Neural crest cell (in vitro differentiated cells): Measurements from ENCODE around the gene CNTNAP2. TPM values are rescaled to one million over a fixed set of nuclear protein-coding genes. Genes with fewer than 3 reads are reported as not detected.

Experiments
- DNase-seq: peaks from one replicate; pipeline ENCODE4 v3.0.0; 2021; ENCODE audit warnings: low read depth, mixed read lengths, low spot score
- H3K27ac Mint-ChIP-seq: one replicate; pipeline ENCODE4 v1.8.0; 2021; ENCODE audit warnings: mild to moderate bottlenecking, mixed read lengths; ENCODE audit not compliant: unreplicated experiment
- H3K27me3 Mint-ChIP-seq: 2 replicates; pipeline ENCODE4 v1.8.0; 2021; ENCODE audit warnings: low read depth, mild to moderate bottlenecking, mixed read lengths
- H3K36me3 Mint-ChIP-seq: 2 replicates; pipeline ENCODE4 v1.8.0; 2021; ENCODE audit warnings: low read depth, mild to moderate bottlenecking, mixed read lengths
- H3K4me1 Mint-ChIP-seq: 2 replicates; pipeline ENCODE4 v1.8.0; 2021; ENCODE audit warnings: mixed read lengths
- H3K4me3 Mint-ChIP-seq: one replicate; pipeline ENCODE4 v1.8.0; 2021; ENCODE audit warnings: mild to moderate bottlenecking, mixed read lengths
- H3K9me3 Mint-ChIP-seq: 2 replicates; pipeline ENCODE4 v1.8.0; 2021; ENCODE audit warnings: mixed read lengths
- CTCF ChIP-seq: fragments of 200-600 bp; sonication (generic); conservative IDR thresholded peaks from 2 replicates; pipeline ENCODE4 v1.5.0; 2021; ENCODE audit warnings: antibody characterized with exemption, mild to moderate bottlenecking
- total RNA-seq: library from RNA; stranded (reverse); gene quantifications from 2 replicates; pipeline ENCODE4 v1.2.1, GENCODE V29; 2021

CNTNAP2 gene
- total RNA-seq, 1 donor from 2014 or later, result 12.9 TPM

DNA sequence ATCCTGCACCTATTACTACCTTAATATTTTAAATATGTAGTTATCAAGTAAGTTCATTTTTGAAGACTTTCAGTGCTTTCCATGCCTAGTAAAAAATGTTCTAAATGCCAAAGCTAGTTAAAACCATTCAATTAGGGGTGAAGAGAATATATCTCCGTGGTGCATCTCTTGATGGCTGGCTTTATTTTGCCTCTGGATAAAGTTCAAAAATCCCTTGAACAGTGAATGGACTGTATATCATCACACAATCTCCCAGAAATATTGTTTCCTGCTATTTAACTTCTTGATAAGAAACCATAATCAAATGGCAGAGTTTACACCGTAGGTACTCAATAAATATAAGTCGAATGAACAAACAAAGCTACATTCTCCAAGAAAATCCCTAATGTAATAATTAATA, 1360.9 kb downstream of the CNTNAP2 start:
- Mint-ChIP-seq H3K4me1 (peaks cover 5% of the 10 kb centered on the region), H3K4me3 (no peak overlapping the region), H3K27ac (no peak overlapping the region), H3K36me3 (no peaks in the 10 kb centered on the region), H3K27me3 (no peaks in the 10 kb centered on the region), H3K9me3 (no peaks in the 10 kb centered on the region)
- no peak for TF ChIP-seq CTCF
- DNase-seq, result no peak

GRCh38 chr7:147478796-147479195, 1362.2 kb downstream of the CNTNAP2 start:
- H3K36me3 Mint-ChIP-seq, result no peaks in the 10 kb centered on the region
- H3K4me1 Mint-ChIP-seq, result peaks cover 5% of the 10 kb centered on the region
- no peak for DNase-seq
- peaks cover 1% of the 10 kb centered on the region for H3K9me3 Mint-ChIP-seq
- no peak overlapping the region for H3K27ac Mint-ChIP-seq
- H3K27me3 Mint-ChIP-seq, result no peaks in the 10 kb centered on the region
- no peak overlapping the region for H3K4me3 Mint-ChIP-seq
- TF ChIP-seq CTCF, result no peak

GRCh38 chr7:147483634-147484292, 1367.2 kb downstream of the CNTNAP2 start:
- Mint-ChIP-seq H3K27ac (no peak overlapping the region), H3K36me3 (no peaks in the 10 kb centered on the region), H3K9me3 (peaks cover 3% of the 10 kb centered on the region), H3K4me1 (peaks cover 3% of the 10 kb centered on the region), H3K27me3 (no peaks in the 10 kb centered on the region), H3K4me3 (no peak overlapping the region)
- TF ChIP-seq CTCF, result no peak
- DNase-seq, result no peak

DNA sequence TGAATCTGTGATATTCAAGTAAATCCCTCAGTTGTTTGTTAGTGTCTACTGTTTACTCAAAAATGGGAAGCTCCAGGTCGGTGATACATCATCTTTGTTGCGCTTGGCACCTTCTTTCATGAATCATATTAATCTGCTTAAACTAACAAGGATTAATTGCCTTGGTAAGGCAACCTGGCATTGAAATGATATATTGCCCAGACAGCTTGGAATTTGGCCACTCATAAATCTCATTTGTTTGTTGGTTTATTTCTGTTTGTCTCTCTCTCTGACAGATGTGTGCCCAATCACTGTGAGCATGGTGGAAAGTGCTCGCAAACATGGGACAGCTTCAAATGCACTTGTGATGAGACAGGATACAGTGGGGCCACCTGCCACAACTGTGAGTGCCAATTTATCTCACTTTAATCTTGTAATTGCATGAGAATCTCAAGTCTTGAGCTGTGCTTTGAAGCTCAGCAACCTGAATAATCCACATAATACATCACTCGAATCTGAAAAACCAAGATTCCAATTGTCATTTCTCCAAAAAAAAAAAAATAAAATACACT, 1369.1 kb downstream of the CNTNAP2 start:
- Mint-ChIP-seq H3K4me1 (no peaks in the 10 kb centered on the region), H3K27ac (no peak overlapping the region), H3K27me3 (no peaks in the 10 kb centered on the region), H3K9me3 (peaks cover 5% of the 10 kb centered on the region), H3K4me3 (no peak overlapping the region), H3K36me3 (no peaks in the 10 kb centered on the region)
- no peak for TF ChIP-seq CTCF
- no peak for DNase-seq

GRCh38 chr7:147492606-147493005, 1376.0 kb downstream of the CNTNAP2 start:
- no peaks in the 10 kb centered on the region for H3K27me3 Mint-ChIP-seq
- no peak for TF ChIP-seq CTCF

More at GRCh38 chr7:147492606-147493005, 1376.0 kb downstream of the CNTNAP2 start:
- no peaks in the 10 kb centered on the region for H3K36me3 Mint-ChIP-seq
- peaks cover 10% of the 10 kb centered on the region for H3K9me3 Mint-ChIP-seq
- H3K27ac Mint-ChIP-seq, result no peak overlapping the region
- no peak overlapping the region for H3K4me3 Mint-ChIP-seq
- no peaks in the 10 kb centered on the region for H3K4me1 Mint-ChIP-seq
- no peak for DNase-seq
